Activated T-helper 9 cell treated with anti-CD3 and anti-CD28 coated beads, Interleukin-2, amount 50 U/mL, for 16 hours (primary cell): ENCODE results near the gene CCDC106.

ENCODE experiments used
- DNase-seq: peaks from one replicate; pipeline ENCODE4 v3.0.0-alpha.2; 2020; ENCODE audit warnings: low read depth

The CCDC106 gene

GRCh38 chr19:55637534-55637933 is 10.5 kb upstream of the CCDC106 start:
- no peak for DNase-seq

DNA sequence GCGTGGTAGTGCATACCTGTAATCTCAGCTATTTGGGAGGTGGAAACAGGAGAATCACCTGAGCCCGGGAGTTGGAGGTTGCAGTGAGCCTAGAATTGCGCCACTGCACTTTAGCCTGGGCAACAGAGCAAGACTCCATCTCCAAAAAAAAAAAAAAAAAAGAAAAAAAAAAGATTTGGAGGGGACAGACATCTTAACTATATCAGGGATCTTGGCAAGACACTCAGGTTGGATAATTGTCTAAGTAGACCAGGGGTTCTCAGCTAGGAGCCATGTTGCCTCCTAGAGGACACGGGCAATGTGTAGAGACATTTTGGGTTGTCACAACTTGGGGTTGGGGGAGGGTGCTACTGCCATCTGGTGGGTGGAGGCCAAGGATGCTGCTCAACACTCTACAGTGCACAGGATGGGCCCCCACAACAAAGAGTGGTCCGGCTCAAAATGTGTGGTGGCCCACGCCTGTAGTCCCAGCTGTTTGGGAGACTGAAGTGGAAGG is 9.1 kb upstream of the CCDC106 start:
- DNase-seq, result no peak

DNA sequence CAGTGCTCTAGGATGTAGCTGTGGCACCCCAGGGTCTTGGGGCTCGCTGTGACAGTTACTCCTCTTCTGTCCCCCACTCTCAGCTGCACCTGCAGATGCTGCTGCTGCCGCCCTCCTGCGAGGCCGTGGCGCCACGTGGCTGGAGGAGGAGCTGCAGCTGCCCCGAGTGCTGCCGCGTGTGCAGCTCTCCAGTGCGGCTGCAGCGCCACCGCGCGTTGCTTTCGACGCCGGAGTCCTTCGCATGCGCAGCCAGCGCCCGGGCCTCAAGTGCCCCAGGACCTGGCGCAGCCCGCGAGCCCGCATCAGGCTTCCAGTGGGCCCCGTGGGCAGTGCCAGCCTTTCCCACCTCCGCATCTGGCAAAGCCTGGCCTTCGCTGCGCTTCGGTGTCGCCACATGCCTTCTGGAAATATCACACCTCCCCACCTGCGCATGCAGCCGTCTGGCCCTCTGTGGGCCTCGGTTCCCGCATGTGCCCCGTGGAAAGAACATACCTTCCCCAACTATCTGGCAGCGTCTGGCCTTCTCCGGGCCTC is 7.9 kb upstream of the CCDC106 start:
- DNase-seq, result peak; percentile 67

DNA sequence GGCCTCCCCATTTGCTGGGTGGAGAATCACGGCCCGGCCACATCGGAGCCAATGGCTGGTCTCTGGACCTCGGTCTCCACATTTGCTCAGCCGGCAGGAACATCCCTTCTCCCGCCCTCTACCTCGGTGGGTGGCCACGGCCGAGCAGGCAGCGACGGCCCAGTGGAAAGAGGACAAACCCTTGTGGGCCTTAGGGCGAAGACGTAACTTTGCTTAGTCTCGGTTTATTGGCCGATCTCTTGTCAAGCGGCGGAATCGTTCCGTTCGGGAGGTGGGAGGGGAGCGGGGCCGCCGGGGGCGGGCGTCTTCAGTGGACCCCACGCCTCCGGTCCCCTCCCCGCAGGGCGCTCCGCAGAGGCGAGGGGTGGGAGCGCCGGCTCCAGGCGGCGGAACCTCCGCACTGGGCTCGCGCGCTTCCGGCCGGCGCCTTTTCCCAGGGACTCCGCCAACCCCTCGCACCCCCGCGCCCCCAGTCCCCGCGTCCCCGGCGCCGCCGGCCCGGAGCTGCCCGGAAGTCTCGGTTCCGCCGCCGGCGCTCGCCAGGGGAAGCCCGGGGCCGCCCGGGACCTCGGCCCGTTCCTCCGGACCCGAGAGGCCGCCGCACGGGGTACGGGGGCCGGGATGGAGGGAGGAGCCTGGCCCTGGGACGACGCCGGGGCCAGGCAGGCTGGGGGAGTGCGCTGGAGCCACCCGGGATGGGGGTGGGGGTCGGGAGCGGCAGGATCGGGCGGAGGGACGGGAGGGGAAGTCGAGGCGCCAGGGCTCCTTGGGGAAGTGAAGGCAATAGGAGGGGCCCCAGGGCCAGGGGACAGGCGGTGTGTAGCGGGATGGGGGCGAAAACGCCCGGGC is 7.2 kb upstream of the CCDC106 start, which contains the start of gene ZNF580:
Gene ZNF580, plus strand, starts transcription at position 426 of the 849 bp plus-strand sequence. CDS start 1,507 bp downstream, outside the sequence.
- peak; percentile 46 for DNase-seq

GRCh38 chr19:55641426-55642152 is 6.4 kb upstream of the CCDC106 start:
- DNase-seq, result no peak

GRCh38 chr19:55642153-55643002 is 5.6 kb upstream of the CCDC106 start:
- no peak for DNase-seq

DNA sequence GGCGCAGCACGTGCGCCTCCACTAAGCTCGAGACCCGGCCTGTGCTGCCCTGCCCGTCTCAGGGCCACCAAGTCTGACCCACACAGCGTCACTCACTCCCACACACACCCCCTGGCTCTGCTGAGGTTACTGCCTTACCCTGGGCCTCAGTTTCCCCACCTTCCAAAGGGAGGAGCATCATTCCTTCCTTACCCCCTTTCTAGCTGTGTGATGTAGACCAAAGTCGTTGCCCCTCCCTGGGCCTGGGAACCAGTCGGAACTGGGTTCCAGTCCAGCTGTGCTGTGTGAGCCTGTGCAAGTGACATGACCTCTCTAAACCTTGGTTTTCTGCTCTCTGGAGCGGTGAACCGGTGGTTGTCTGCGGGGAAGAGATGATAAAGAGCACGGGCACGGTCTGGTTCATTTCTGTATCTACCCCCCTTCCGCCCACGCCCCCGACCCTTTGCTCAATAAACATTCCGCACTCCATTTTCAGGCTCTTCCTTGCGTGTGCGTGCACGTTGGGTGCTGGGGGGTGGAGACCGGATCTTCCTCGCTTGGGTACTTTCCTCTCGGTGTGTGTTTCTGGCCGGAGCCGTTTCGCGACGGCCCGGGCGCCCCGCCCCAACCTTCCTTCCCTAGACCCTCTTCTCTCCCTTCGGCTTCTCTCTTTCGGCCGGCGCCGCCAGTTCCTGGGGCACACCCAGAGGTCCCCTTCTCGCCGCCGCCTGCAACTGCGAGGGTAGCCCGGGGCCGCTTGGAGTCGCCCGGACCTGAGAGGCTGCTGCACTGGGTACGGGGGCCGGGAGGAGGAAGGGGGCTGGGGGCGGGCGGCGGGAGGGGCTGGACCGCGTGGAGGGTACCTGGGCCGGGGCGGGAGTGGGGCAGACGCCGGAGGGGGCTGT is 4.8 kb upstream of the CCDC106 start, which contains the start of gene ZNF581:
Gene ZNF581, plus strand, starts transcription at position 647 of the 884 bp plus-strand sequence. CDS start 923 bp downstream, outside the sequence.
- peak; percentile 74 for DNase-seq

GRCh38 chr19:55643887-55644176 is 4.2 kb upstream of the CCDC106 start:
- DNase-seq, result no peak

- no peak for DNase-seq
Observed at GRCh38 chr19:55644191-55644833, 3.7 kb upstream of the CCDC106 start.

DNA sequence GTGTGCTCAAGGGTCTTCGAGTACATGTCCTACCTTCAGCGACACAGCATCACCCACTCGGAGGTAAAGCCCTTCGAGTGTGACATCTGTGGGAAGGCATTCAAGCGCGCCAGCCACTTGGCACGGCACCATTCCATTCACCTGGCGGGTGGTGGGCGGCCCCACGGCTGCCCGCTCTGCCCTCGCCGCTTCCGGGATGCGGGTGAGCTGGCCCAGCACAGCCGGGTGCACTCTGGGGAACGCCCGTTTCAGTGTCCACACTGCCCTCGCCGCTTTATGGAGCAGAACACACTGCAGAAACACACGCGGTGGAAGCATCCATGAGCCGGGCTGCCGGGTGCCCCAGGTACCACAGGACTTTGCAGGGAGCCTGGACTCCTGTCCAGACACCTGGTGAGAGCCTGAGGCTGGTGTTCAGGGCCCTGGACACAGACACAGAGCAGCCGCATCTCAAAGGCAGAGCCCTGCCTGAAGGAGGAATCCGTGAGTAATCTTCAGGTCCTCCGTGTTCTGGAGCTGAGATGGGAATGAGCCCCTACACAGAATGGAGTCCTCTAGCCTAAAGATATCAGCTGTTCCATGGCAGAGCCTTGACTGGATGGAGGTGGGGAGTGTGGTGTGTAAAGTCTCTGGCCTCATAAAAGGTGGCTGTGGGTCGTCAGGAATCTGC is 3.0 kb upstream of the CCDC106 start:
- no peak for DNase-seq

DNA sequence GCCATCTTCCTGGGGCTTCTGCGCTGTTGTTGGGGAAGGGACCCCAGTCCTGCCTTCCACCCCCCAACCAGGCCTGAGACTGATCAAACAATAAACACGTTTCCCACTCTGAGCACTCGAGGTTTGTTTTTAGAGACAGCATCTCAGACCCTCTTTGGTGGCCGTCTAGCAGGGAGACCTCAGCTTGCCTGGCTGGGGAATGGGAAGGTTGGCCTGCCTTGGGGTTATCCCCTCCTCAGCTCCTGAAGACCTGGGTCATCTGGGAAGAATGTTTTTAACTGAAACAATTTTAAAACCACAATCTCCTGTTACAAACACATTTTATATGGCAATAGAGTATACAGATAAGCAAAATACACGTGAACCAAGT is 2.5 kb upstream of the CCDC106 start:
- DNase-seq, result no peak

DNA sequence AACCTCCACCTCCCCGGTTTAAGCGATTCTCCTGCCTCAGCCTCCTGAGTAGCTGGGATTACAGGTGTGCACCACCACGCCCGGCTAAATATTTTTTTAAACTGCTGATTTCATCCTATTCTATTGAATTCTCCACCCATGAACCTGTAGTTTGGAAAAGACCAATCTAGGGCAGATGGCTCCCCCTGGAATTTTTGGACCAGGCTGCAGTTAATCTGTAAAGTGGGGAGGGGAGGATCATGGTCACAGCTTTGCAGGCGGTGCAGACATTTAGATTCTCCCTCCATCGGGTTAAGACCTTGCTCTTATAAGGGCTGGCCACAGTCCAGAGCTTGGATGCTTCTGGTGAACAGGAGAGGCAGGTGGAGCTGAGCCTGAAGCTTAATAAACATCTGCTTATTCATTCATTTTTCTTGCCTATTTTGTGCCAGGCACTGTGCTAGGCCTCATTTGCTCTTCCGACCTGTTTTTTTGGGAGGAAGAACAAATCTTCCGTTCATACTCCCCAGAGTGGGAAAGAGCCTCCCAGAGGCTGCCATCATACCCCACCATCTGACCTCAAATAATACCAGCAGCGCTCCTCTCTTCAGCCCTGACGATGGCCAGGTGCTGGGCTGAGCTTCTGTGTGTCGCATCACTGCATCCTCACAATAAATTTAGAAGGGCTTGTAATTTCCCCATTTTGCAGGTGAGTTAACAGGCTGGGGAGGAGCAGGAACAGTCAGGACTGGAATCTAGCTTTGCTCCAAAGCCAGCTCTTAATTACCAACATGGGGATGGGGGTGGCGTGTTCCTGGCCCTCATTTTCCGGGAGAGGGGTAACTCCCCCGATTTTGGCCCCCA is 902 bp upstream of the CCDC106 start:
- no peak for DNase-seq

DNA sequence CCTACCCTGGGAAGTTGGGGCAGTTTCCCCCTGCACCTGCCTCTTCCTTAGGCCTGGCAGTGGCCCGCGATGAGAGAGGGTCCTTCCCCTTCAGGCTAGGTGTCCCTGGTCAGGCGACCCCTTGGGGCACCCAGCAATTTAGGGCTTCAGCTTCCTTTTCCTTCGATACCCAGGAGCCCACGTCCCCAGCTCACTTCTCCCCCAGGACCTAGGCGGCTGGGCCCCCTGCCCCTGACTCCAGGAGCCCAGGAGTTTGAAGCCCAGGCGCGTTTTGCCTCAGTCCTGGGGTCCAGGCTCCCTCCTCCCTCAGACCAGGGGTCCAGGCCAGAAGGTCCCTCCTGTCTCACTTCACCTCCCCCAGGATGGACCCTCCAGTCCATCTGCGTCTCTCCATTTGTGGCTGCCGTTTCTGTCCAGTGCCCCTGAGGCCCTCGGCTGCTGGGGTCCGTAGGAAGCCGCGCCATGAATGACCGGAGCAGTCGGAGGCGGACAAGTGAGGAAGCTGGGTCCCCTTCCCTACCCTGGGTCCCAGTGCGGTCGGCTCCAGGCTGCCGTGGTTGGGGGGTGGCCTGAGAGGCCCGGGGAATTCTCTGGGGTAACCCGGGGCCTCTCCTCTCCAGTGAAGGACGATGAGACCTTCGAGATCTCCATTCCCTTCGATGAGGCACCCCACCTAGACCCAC is 714 bp downstream of the CCDC106 start:
- DNase-seq, result no peak

DNA sequence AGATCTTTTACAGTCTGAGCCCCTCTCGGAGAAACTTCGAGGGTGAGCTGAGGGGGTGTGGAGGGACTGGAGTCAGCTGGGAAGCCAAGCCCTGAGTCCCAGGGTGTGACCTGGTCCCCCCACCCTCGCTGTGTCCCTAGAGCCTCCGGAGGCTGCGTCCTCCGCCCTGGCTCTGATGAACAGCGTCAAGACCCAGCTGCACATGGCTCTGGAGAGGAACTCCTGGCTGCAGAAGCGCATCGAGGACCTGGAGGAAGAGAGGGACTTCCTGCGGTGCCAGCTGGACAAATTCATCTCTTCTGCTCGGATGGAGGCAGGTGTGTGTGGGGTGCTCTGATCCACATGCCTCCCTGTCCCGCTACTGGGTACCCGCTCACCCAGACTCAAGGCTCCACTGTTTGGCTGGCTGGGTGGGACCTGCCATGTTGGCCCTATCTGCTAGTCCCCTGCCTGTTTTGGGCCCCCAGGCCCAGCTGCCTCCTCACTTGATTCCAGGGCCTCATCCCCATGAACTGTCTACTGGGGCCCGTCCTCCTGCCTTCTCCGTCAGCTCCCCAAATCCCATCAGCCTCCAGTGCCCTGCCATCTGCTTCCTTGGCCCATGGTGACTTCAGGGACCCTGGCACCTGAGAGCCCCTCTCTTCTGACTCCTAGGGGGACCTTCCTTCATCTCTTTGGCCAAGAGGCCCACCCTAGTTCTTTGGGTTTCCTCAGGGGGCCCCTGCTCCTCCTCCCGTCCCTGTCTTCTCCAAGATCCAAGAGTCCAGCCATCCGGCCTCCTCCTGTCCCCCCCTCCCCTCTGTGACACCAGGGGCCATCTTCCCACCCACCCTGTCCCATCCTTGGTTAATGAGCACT is 1.5 kb downstream of the CCDC106 start:
- DNase-seq, result no peak

- DNase-seq, result no peak
Observed at GRCh38 chr19:55650126-55650557, 2.1 kb downstream of the CCDC106 start.

DNA sequence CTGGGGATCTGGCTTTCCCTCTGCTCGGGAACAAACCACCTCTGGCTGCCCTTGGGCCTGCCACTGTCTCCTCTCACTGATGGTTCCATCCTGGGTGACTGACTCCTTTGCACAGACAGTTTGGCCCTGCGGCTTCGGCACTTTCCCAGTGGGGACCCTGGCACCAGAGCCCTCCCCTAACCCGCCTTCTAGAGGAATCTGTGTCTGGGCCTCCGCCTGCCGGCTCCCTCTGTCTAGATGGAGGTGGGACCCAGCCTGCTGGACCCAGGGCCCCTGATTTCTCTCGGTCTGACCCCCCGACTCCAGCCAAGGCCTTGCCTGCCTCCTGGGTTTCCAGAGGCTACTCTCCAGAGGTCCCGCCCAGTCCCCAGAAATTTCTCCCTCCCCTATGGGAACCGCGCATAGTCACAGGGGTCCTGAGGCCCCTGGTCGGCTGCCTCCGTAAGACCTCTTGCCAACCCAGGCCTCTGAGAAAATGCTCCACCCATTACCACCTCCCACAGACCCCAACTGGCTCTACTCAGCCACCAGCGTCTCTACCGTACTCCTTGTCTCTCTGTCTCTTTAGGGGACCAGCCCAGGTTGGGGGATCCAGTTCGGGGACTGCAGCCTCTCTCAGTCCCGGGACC is 2.7 kb downstream of the CCDC106 start:
- no peak for DNase-seq

GRCh38 chr19:55651236-55651635 is 3.2 kb downstream of the CCDC106 start:
- DNase-seq, result no peak
